Sigmoid colon (tissue), 7 donors: ENCODE measurements around the gene VHLL. TPM values are rescaled to one million over a fixed set of nuclear protein-coding genes. Genes with fewer than 3 reads are reported as not detected.

ENCODE experiments used
- DNase-seq: peaks from one replicate; pipeline ENCODE4 v3.0.0-alpha.2; 2019
- H3K27ac ChIP-seq, 4 donors: fragments of 200-600 bp; sonication (generic); one replicate each; pipeline ENCODE4 v1.5.1; 2016 to 2019; ENCODE audit warnings: mild to moderate bottlenecking in 1 of 4
- H3K27me3 ChIP-seq, 3 donors: fragments of 200-600 bp; sonication (generic); one replicate each; pipeline ENCODE4 v1.5.1; 2019; ENCODE audit warnings: mild to moderate bottlenecking in 1 of 3
- H3K36me3 ChIP-seq, 4 donors: fragments of 200-600 bp; sonication (generic); one replicate each; pipeline ENCODE4 v1.5.1; 2016 to 2019
- H3K4me1 ChIP-seq, 4 donors: fragments of 200-600 bp; sonication (generic); one replicate each; pipeline ENCODE4 v1.5.1; 2017 to 2019
- H3K4me3 ChIP-seq, 4 donors: fragments of 200-600 bp; sonication (generic); one replicate each; pipeline ENCODE4 v1.5.1; 2017 to 2019; ENCODE audit warnings: mild to moderate bottlenecking in 2 of 4, moderate library complexity in 1 of 4
- H3K9me3 ChIP-seq, 4 donors: fragments of 200-600 bp in 3 of 4; sonication (generic) in 3 of 4; one replicate each; pipeline versions ENCODE4 v1.5.1 to v1.6.1; 2013 to 2019
- EP300 ChIP-seq, 4 donors: sonication (generic); formaldehyde crosslinking; IDR thresholded peaks; one replicate each; pipeline ENCODE4 v1.6.1; 2017; ENCODE audit warnings: antibody characterized with exemption in 4 of 4
- POLR2A ChIP-seq, 2 donors: fragments of 450-650 bp; IDR thresholded peaks; one replicate each; pipeline ENCODE4 v1.6.1; 2016; ENCODE audit warnings: antibody characterized with exemption in 2 of 2, mild to moderate bottlenecking in 2 of 2, moderate library complexity in 2 of 2
- POLR2AphosphoS5 ChIP-seq, 4 donors: sonication (generic); formaldehyde crosslinking; IDR thresholded peaks; one replicate each; pipeline ENCODE4 v1.6.1; 2017; ENCODE audit warnings: antibody characterized with exemption in 4 of 4
- WGBS, 2 donors: extraction: QIAGEN DNeasy Blood & Tissue Kit; methylation state at CpG; one replicate each; pipeline ENCODE4 v1.1.7; 2013; 5-methylcytosine and 5-hydroxymethylcytosine counted together
- intact Hi-C: fragments of 100-400 bp; cut with DNase I; formaldehyde crosslinking; loops from one replicate; pipeline ENCODE4 v1.15.1; 2023
- polyA plus RNA-seq, 3 donors: library from polyadenylated mRNA; stranded (reverse); fragments of 200-250 nt; gene quantifications; one replicate each; pipeline ENCODE4 v1.2.3, GENCODE V29; 2013
- total RNA-seq, 4 donors: library from RNA; depleted of rRNA; stranded (reverse); fragments of >200 nt; gene quantifications; one replicate each; pipeline ENCODE4 v1.1.0, GENCODE V29; 2016
- TF ChIP-seq, protein P1 (sequence below), 4 experiments: fragments of 450-650 bp in 3 of 4; fragments of 200-600 bp in 1 of 4; IDR thresholded peaks; one replicate each; pipeline ENCODE4 v1.5.1; 2016 to 2019; ENCODE audit warnings: antibody characterized with exemption in 4 of 4, mild to moderate bottlenecking in 3 of 4, moderate library complexity in 2 of 4
- donor health status: healthy with polysubstance abuse.
- donor health status: Bipolar disorder and iron deficiency.
- donor health status: healthy.

VHLL gene
- total and polyA plus RNA-seq, 7 donors, result not detected

DNA sequence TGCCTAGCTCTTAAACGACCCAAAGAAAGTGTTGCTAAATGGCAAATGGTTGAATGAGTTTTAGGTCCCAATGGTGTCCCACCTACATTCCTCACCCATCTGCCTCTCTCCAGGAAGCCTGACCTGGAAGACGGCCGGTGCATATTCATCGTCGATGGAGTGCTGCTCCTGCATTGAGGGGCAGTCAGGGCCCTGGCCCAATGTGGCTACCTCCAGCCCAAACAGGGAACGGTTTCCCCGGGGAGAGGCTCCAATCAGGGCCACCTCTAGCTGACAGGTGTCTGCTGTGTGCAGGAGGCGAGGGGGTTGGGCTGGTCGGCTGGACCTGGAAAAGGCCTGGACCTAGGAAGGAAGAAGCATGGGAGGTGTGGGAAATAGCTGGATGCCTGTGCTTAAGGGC is 5.2 kb downstream of the VHLL start:
- Histone ChIP-seq H3K9me3 (no peaks in the 10 kb centered on the region), H3K4me3 (no peak overlapping the region), H3K27me3 (no peaks in the 10 kb centered on the region), H3K4me1 (peaks cover 0 to 46% (median 35%) of the 10 kb centered on the region in 4 donors), H3K36me3 (peaks cover 0 to 1% (median 0%) of the 10 kb centered on the region in 4 donors), H3K27ac (no peak overlapping the region)
- 92 to 93% methylated on average over 9 of the region's 9 CpGs for WGBS, 2 donors
- TF ChIP-seq POLR2AphosphoS5 (IDR thresholded peaks at IDR 0.05) (no peak), POLR2A (IDR thresholded peaks at IDR 0.05) (no peak), EP300 (IDR thresholded peaks at IDR 0.05) (no peak)
- TF ChIP-seq, protein P1, sequence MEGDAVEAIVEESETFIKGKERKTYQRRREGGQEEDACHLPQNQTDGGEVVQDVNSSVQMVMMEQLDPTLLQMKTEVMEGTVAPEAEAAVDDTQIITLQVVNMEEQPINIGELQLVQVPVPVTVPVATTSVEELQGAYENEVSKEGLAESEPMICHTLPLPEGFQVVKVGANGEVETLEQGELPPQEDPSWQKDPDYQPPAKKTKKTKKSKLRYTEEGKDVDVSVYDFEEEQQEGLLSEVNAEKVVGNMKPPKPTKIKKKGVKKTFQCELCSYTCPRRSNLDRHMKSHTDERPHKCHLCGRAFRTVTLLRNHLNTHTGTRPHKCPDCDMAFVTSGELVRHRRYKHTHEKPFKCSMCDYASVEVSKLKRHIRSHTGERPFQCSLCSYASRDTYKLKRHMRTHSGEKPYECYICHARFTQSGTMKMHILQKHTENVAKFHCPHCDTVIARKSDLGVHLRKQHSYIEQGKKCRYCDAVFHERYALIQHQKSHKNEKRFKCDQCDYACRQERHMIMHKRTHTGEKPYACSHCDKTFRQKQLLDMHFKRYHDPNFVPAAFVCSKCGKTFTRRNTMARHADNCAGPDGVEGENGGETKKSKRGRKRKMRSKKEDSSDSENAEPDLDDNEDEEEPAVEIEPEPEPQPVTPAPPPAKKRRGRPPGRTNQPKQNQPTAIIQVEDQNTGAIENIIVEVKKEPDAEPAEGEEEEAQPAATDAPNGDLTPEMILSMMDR (IDR thresholded peaks at IDR 0.05), result no peak
- no peak for DNase-seq
- intact Hi-C loops, result no loop called here

DNA sequence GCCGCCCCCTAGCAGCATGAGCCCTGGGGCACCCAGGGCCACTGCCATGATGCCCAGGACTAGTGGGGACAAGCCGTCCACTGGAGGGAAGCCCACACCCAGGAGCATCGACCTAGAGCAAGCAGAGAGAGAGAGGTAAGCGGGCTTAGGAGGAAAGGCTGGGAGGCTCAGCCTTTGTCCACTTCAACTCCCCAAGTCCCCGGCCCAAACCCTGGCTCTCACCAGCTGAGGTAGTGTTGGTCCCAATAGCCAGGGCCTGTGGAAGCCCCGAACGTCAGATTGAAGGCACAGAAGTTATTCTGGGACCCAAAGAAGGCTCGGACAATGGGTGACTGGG is 6.0 kb downstream of the VHLL start:
- 85 to 93% methylated on average over 8 of the region's 8 CpGs for WGBS, 2 donors
- peaks cover 0 to 9% (median 0%) of the 10 kb centered on the region in 4 donors for H3K36me3 ChIP-seq
- no peak overlapping the region for H3K27ac ChIP-seq
- intact Hi-C loops, result no loop called here
- no peaks in the 10 kb centered on the region for H3K9me3 ChIP-seq
- peaks cover 0 to 46% (median 35%) of the 10 kb centered on the region in 4 donors for H3K4me1 ChIP-seq
- DNase-seq, result no peak
- no peaks in the 10 kb centered on the region for H3K27me3 ChIP-seq
- TF ChIP-seq EP300 (IDR thresholded peaks at IDR 0.05), result no peak
- TF ChIP-seq POLR2AphosphoS5 (IDR thresholded peaks at IDR 0.05), result no peak
- no peak for TF ChIP-seq POLR2A (IDR thresholded peaks at IDR 0.05)
- TF ChIP-seq, protein P1 (IDR thresholded peaks at IDR 0.05), result no peak
- H3K4me3 ChIP-seq, result no peak overlapping the region

DNA sequence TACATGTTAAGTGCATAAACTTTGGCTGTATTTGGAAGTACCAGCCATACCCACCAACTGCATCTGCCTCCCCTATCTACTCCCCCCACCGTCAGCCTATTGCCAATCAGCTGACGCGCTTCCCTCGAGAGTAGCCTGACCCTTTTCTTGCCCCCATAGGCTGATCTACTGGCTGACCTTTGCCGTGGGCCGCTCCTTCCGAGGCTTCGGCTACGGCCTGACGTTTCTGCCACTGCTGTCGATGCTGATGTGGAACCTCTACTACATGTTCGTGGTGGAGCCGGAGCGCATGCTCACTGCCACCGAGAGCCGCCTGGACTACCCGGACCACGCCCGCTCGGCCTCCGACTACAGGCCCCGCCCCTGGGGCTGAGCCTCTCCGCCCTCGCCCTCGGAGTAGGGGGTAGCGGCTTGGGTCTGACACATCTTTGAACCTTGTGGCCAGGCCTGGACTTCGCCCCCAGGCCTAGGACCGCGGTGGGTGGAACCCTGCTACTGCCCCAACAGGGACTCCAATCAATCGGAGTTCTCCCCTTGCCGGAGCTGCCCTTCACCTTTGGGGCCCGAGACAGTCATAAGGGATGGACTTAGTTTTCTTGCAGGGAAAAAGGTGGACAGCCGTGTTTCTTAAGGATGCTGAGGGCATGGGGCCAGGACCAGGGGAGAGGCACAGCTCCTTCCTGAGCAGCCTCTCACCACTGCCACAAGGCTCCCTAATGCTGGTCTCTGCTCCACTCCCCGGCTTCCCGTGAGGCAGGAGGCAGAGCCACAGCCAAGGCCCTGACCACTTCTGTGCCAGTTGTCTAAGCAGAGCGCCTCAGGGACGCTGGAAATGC is 7.7 kb downstream of the VHLL start:
- WGBS, 2 donors, result 13 to 34% methylated on average over 37 of the region's 37 CpGs
- Histone ChIP-seq H3K36me3 (peaks cover 0 to 9% (median 0%) of the 10 kb centered on the region in 4 donors), H3K9me3 (no peaks in the 10 kb centered on the region), H3K4me1 (peaks cover 0 to 46% (median 35%) of the 10 kb centered on the region in 4 donors), H3K27me3 (no peaks in the 10 kb centered on the region), H3K4me3 (peak overlapping the region; percentile 36 to 56 (median 55)), H3K27ac (peak overlapping the region; percentile 83 to 87 (median 86))
- intact Hi-C loops, result no loop called here
- TF ChIP-seq EP300 (IDR thresholded peaks at IDR 0.05) (no peak), POLR2A (IDR thresholded peaks at IDR 0.05) (peak in 1 of 2 donors; percentile 20), POLR2AphosphoS5 (IDR thresholded peaks at IDR 0.05) (peak; percentile 45 to 67 (median 62))
- TF ChIP-seq, protein P1 (IDR thresholded peaks at IDR 0.05), result no peak
- DNase-seq, result peak; percentile 95

DNA sequence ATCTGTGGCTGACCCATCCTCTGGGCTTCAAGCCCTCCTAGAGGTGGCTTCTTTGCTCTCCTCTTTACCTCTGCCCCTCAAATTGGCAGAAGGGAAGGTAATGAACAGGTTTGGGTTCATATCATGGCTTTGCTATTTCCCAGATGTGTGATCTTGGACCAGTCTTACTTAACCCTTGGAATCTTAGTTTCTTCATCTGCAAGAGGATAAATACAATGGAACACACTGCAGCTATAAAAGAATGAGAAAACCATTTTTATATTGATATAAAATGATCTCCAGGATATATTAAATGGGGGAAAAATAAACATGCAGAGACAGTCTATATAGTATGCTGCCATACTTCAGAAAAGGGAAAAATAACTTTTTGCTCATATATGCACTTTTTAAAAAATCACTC is 9.2 kb downstream of the VHLL start:
- DNase-seq, result no peak
- intact Hi-C loops, result no loop called here
- Histone ChIP-seq H3K36me3 (peaks cover 0 to 9% (median 0%) of the 10 kb centered on the region in 4 donors), H3K27me3 (no peaks in the 10 kb centered on the region), H3K4me1 (peaks cover 0 to 35% (median 26%) of the 10 kb centered on the region in 4 donors), H3K27ac (no peak overlapping the region), H3K4me3 (no peak overlapping the region), H3K9me3 (no peaks in the 10 kb centered on the region)
- no peak for TF ChIP-seq POLR2A (IDR thresholded peaks at IDR 0.05)
- TF ChIP-seq POLR2AphosphoS5 (IDR thresholded peaks at IDR 0.05), result no peak
- TF ChIP-seq EP300 (IDR thresholded peaks at IDR 0.05), result no peak
- TF ChIP-seq, protein P1 (IDR thresholded peaks at IDR 0.05), result no peak
